HG02642 (cell line): Measurements from ENCODE around the gene PHLDB3.
"Not testable (repeated sequence)": the region's sequence is repeated elsewhere in the genome, so short reads cannot be mapped to it uniquely, and the experiment has no call there.

Experiments used
- ATAC-seq: cut with Tn5 transposase; IDR thresholded peaks from one replicate; pipeline ENCODE4 v1.9.1; 2021; ENCODE audit warnings: mild to moderate bottlenecking; ENCODE audit not compliant: unreplicated experiment, poor library complexity

PHLDB3 gene

DNA sequence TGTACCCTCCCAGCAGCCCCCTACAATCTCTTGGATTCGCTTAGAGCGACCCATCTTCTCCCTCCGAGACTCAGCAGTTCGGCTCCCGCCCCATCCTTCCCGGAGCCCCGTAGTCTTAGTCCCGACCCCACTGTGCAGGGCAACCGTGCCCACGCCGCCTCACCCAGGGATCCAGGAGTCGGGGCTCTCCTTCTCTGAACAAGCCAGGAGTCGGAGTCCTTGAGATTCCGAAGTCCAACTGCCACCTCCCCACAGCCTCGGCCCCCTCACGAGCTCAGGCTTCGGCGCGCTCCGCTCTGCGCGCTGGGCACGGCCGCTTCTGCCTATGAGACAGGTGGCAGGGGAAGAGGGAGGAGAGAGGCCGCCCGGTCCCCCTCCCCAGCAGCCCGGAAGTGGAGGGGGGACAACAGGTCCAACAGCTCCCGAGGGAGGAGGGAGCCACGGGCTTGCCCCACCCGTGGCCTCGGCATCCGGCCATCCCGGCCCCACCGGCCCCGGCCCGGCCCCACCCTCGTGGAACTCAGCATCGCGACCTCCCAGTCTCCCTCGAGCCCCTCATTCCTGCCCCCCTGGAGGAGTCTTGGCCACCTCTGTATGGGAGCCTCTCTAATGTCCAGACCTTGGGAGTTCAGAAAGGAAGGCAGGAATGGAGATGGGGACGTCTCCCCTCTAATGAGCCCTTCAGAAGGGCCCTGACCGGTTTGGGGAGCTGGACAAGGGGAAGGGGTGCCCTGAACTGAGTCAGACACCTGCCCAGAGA lies at the start of gene PHLDB3:
Gene PHLDB3 (minus strand): TSS at position 321 of the 760 bp plus-strand sequence. CDS start 628 bp downstream, outside the sequence.
- ATAC-seq: peak; percentile 24

DNA sequence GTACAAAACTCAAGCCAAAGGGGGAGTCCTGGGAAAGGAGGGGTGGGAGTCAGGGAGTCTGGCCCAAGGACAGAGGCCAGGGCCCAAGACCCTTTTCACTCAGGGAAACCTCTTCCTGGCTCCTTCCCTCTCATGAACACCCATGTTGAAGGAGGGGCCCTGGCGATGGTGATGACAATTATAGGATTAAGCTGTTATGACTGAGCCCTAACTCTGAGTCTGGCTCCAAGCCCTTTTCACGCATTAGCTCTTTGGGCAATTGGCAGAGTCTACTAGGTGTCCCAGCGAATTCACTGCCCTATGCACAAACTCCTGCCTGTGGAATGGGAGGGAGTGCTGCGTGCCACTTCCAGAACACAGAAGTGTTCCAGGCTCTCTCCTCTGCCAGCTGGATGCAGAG lies 49.1 kb upstream of the PHLDB3 start:
- ATAC-seq: no peak

DNA sequence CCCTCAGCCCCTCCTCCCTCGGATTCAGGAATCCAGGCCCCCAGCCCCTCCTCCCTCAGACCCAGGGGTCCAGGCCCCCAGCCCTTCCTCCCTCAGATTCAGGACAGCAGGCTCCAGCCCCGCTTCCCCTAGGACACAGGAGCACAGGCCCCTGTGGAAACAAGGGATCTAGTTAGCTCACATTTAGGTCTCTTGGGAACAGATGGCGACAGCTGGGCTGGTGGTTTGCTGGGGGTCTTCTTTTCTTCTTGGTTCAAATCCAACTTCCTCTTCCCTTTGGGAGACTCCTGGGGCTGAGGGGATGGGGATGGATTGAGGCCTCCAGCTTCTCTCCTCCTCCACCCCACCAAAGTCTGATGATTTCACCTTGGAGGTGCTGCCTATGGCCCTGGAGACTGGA lies 48.1 kb upstream of the PHLDB3 start:
- no peak for ATAC-seq

DNA sequence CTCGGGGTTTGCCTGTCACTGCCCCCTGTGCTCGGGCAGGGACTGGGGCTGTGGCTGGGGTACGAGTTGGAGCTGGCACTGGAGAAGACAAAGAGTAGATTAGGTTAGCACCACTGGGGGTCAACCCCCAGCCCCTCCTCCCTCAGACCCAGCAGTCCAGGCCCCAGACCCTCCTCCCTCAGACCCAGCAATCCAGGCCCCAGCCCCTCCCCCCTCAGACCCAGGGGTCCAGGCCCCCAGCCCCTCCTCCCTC lies 47.6 kb upstream of the PHLDB3 start:
- no peak for ATAC-seq

DNA sequence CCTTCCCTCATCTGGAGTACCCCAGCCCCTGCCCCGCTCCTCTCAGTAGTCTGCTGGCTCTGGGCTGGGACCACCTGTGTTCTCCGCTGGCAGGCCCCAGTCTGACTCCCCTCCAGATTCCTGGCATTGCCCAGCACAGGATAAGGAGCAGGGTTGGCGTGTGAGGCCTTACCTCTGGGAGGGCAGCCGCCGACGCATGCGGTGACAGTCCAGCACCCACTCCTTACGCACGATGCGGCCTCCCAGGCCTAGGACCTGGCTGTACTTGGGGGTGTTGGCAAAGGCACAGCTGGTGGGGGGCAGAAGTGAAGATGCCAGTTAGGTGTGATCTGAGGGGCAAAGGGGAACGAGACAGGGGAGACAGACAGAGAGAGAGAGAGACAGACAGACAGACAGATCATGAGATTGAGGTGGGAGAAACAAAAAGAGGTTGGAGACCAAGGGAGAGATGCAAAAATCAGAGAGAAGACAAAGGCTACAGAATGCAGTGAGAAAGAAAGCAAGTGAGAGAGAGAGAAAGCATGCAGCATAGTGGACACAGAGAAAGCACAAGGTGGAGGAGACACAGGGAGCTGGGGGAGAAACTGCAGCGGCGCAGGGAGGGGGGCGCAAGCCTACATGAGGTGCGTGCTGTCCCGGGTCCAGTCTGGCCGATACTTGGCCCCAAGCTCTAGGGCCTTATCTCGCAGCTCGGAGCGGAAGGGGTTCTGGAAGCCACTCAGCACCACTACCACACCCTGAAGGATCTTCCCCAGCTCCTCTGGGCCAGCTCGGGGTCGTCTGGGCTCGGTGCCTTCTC lies 47.1 kb upstream of the PHLDB3 start:
- ATAC-seq: no peak

DNA sequence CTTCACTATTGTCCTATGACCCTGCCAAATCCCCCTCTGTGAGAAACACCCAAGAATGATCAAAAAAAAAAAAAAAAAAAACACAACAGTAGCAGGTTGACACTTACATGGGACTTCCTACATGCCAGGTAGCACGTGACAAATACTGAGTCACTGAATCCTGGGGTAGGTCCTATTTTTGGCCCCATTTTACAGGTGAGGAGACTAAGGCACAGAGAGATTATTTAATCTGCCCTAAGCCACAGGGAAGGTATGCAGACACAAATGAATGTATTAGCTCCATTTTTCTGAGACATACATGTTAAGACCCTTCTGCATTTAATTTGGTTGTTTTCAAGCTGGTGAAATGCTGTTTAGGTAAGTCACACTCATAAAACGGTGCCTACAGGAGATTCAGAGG lies 44.2 kb upstream of the PHLDB3 start:
- no peak for ATAC-seq

DNA sequence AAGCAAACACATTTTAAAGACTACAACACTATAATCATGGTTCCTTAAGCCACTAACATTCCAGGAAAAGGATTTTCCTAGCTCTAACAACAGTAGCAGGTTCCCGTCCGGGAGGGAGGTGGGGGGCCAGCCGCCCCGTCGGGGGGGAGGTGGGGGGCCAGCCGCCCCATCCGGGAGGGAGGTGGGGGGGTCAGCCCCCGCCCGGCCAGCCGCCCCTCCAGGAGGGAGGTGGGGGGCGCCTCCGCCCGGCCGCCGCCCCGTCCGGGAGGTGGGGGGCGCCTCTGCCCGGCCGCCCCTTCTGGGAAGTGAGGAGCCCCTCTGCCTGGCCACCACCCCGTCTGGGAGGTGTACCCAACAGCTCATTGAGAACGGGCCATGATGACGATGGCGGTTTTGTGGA lies 43.4 kb upstream of the PHLDB3 start:
- not testable (repeated sequence) for ATAC-seq

DNA sequence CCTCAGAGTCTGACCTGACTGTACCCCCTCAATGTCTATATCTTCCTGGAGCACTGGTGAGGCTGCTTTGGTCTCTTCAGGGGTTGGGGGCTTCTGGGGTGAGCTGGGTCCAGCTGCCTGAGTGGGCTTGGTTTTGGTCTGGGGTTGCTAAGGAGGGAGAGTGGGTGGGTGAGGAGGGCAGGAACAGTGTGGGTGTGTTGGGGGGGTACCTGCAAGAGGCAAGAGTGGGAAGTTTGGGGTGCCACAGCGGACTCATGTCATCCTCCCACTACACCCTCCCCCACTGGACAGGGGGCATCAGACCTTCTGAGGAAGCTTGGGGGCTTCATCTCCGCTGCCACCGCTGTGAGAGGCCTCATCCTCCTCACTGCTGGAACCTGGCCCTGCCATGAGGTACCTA lies 42.0 kb upstream of the PHLDB3 start:
- no peak for ATAC-seq

DNA sequence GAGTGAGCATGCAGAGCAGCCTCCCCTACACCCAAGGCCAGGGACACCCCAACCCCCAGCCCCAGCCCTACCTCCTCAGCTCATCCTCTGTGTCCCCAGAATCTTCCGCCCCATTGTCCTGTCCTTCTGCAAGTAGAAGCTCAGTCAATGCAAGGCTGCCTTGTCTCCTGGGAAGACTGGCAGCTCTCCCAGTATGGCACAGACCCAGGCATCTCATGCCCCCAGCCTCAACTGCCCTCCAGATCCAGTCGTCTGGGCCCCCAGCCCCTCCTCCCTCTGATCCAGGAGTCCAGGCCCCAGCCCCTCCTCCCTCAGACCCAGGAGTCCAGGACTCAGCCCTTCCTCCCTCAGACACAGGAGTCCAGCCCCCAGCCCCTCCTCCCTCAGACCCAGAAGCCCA lies 41.4 kb upstream of the PHLDB3 start:
- no peak for ATAC-seq

DNA sequence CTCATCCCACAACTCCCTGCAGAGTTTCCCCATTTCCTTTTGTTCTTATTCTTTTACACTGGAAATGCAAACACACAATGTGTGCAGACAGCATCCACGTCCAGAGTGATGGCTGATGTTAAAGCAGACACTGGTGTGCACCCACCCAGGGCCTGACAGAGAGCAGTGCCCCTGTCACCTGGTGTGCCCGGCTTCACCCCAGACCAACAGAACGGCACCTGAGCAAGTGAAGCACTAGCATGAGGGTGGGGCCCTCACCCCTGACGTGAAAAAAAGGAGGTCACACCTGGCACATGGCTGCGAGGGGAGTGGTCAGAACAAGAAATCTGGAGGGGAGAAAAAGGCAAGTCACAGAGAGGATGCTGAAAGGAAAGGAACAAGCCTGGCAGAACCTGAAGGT lies 40.7 kb upstream of the PHLDB3 start:
- no peak for ATAC-seq

DNA sequence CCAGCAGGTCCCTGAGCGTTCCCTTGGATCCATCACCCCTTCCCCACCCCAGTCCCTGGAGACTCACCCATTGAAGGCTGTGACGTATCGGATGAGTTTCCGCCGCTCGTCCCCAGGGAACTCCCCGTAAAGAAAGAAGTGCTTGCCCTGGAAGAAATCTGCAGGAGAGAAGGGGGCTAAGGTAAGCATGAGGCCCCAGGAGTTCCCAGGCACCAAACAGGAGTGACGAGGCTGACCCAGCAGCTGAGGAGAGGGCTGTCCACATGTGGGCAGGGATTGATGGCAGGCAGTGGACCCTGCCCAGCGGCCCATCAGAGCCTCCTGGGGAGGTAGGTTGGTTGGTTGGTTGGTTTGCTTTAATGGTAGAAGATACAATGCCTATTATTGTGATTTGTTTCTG lies 39.5 kb upstream of the PHLDB3 start:
- ATAC-seq: no peak

DNA sequence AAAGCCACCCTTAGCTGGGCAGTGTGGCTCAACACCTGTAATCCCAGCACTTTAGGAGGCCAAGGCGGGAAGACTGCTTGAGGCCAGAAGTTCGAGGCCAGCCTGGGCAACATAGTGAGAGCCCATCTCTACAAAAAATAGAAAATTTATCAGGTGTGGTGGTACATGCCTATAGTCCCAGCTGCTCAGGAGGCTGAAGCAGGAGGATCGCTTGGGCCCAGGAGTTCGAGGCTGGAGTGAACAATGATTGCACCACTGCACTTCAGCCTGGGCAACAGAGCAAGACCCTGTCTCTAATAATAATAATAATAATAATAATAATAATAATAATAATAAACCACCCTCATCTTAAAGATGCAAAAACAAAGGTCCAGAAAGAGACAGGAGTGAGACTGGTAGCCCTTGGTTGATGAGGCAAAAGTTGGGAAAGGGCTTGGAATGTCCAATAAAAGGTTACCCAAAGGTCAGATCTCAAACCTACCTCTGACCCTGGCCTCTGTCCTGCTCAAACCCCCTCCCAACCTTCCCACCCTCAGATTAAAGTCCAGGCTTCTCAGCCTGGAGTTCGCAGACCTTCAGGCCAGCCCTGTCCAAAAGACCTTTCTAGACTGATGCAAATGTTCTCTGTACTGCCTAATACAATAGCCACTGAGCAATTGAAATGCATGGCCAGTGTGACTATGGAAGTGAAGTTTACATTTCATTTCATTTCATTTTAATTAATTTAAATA lies 37.5 kb upstream of the PHLDB3 start:
- no peak for ATAC-seq

DNA sequence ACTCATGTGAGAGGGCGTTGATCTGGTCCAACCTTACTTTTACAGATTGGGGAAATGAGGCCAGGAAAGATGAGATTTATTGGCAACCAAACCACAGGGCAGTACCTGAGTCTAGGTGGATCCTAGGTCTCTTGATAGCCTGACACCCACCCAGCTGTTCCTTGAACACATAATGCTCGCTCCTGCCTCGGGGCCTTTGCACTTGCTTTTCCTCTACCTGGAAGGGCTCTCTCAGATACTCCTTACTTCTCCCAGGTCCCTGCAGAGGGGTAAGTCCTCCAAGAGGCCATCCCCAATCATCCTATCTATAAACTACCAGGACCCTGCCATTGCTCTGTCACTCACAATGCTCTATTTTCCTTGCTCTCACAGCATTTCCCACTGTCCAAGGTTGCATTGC lies 35.8 kb upstream of the PHLDB3 start:
- ATAC-seq: no peak

DNA sequence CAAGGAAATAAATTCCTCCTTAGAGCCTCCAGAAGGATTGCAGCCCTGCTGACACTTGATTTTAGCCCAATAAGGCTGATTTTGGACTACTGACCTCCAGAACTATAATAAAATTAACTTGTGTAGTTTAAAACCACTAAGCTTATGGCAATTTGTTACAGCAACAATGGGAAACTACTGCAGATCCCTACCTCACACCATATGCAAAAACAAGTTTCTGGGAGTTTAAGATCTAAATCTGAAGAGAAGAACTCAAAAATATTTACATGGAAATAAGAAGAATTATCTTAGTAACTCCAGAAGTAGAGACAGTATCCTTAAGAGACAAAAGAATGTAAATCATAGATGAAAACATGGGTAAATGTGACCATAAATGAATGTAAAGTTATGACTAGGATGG lies 34.4 kb upstream of the PHLDB3 start:
- ATAC-seq: no peak

DNA sequence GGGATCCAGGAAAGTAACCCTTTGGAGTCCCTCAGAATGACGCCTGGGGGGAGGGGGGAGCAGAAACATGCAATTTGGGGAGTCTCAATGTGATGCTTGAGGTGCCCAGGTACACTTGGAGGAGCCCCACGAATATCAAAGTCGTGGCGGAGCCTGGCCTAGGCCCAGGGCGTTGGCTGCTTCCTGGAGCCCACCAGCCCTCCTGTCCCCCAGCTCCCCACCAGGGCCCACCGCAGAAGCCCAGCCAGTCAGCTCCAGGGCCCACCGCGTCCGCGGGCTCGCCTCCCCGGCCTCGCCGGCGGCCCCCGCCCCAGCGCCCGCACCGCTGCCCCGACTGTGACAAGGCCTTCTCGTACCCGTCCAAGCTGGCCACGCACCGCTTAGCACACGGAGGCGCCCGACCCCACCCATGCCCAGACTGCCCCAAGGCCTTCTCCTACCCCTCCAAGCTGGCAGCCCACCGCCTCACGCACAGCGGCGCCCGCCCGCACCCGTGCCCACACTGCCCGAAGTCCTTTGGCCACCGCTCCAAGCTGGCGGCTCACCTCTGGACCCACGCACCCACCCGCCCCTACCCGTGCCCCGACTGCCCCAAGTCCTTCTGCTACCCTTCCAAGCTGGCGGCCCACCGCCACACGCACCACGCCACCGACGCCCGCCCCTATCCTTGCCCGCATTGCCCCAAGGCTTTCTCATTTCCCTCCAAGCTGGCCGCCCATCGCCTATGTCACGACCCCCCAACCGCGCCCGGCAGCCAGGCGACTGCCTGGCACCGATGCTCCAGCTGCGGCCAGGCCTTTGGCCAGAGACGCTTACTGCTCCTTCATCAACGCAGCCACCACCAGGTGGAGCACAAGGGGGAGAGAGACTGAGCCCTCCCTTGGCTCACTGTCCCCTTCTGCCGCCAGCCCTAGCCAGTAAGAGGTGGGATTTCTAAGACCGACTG lies 30.5 kb upstream of the PHLDB3 start:
- no peak for ATAC-seq

DNA sequence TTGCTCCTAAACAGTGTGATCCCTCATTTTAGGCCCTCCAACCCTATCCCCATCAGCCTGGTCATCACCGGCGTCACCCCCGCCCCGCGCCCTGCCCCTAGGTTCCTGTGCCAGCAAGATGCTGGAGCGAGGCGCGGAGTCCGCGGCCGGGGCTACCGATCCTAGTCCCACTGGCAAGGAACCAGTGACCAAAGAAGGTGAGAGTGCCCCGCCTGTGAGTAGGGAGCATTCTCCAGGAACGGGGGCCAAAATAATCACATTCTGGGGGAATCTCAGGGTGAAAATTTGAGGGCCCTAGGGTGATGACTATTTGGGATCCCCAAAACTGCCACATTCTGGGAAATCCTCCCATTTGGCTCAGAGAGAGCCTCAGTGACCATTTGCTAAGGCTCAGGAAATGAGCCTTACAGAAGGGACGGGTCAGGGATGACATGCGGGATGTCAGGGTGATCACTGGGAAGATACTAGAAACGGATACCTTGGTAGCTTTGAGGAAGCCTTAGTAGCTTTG lies 29.8 kb upstream of the PHLDB3 start:
- ATAC-seq: no peak

DNA sequence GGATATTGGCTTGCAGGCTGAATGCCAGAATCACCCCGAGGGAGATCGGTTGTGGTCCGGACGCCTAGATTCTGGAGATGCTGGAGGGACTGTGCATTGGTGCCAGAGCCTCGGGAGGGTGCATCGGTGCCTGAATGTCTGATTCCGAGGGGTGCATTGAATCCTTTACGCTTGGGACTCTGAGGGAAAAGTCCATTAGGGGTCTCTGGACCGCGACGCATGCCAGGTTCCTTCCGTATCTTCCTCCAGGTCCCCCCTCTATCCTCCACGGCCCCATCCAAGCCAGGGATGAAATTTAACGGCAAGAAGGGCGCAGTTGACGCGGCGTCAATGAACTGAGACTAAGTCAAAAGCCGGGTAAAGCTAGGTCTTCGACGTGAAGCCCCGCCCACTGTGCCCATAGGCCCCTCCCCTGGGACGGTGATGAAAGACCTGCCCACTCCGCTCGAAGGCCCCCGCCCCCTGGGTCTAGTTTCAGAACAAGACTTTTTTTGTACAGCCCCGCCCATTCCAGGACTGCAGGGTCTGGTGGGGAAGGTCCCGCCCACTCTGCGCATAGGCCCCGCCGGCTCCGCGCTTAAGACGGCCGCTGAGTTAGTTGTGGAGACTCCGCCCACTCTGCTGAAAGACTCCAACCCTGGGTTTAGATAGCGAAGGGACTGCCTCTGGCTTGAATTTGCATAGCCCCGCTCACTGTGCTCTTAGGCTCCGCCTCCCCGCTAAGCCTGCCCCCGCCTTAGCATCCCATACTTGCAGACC lies 29.2 kb upstream of the PHLDB3 start:
- peak; percentile 62 for ATAC-seq

DNA sequence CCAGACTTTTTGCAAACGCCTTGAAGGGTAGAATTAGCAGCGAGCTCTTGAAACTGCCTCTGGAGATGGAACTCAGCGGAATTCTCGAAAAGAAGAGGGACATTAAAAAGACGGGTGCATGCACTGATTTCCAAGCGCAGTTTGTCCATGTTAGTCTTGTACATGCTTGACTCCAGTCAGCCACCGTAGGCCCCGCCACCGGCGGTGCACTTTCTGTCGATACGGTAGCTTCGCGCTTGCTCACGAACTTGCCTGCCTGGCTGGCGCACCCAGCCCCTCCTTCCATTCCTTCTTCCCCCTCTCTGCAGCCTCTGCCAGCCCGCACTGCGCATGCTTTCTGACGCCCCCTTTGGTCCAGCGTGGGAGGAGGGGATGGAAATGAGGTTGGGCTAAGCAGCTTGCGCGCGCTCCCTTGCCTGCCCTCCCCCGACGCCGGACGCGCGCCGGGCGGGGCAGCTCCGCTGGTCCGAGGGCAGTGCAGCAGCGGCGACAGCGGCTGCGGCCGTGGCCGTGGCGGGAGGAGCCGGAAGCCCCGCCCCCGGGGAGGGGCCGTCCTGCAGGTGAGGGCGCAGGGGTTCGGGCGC lies 28.5 kb upstream of the PHLDB3 start, which contains the start of gene ZNF575:
Gene ZNF575 (plus strand): TSS at position 227 of the 584 bp plus-strand sequence. CDS start 1,235 bp downstream, outside the sequence.
- ATAC-seq: peak; percentile 67

DNA sequence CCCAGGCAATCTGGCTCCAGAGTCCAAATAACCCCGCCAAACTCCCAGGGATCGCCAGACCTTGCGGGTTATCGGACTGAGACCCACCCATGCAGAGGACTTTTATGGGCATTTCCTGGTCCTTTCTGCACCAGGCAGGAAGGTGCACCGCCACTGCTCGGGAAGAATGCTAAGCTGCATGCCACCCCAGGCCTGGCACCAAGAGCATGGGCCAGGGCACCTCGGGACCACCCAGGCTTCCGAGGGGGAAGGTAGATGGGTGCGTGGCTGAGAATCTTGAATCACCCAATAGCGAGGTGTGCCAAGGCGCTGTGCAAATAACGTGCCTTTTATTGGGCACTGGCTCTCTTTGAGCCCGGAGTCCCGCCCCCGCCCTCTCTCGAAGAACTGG lies 28.0 kb upstream of the PHLDB3 start:
- no peak for ATAC-seq
